Measurements from ENCODE around the gene ZFHX2.

ZFHX2 gene

GRCh38 chr14:23524954-23525353 is 26.6 kb downstream of the ZFHX2 start:
- TF ChIP-seq POLR2AphosphoS5 (IDR thresholded peaks at IDR 0.05; ENCODE audit: low read depth, low read length) (no peak), FOXP2 (optimal IDR thresholded peaks at IDR 0.05; ENCODE audit: borderline replicate concordance, extremely low read depth, extremely low read length, insufficient read depth) (no peak), REST (IDR thresholded peaks at IDR 0.05; ENCODE audit: insufficient read depth in 1 of 2, low read depth in 2 of 2, low read length in 2 of 2) (no peak), TAF1 (IDR thresholded peaks at IDR 0.05; ENCODE audit: borderline replicate concordance, insufficient read depth, low read length) (no peak), SIN3A (IDR thresholded peaks at IDR 0.05; ENCODE audit: borderline replicate concordance, insufficient read depth, low read length) (no peak)

- no peak for TF ChIP-seq REST (IDR thresholded peaks at IDR 0.05; ENCODE audit: insufficient read depth in 1 of 2, low read depth in 2 of 2, low read length in 2 of 2)
- no peak for TF ChIP-seq TAF1 (IDR thresholded peaks at IDR 0.05; ENCODE audit: borderline replicate concordance, insufficient read depth, low read length)
Measured at GRCh38 chr14:23523229-23524016, 28.1 kb downstream of the ZFHX2 start.

GRCh38 chr14:23522643-23523198 is 28.8 kb downstream of the ZFHX2 start:
- TF ChIP-seq FOXP2 (optimal IDR thresholded peaks at IDR 0.05; ENCODE audit: borderline replicate concordance, extremely low read depth, extremely low read length, insufficient read depth) (no peak), POLR2AphosphoS5 (IDR thresholded peaks at IDR 0.05; ENCODE audit: low read depth, low read length) (no peak), SIN3A (IDR thresholded peaks at IDR 0.05; ENCODE audit: borderline replicate concordance, insufficient read depth, low read length) (no peak), REST (IDR thresholded peaks at IDR 0.05; ENCODE audit: insufficient read depth in 1 of 2, low read depth in 2 of 2, low read length in 2 of 2) (no peak), TAF1 (IDR thresholded peaks at IDR 0.05; ENCODE audit: borderline replicate concordance, insufficient read depth, low read length) (no peak)

- TF ChIP-seq TAF1 (IDR thresholded peaks at IDR 0.05; ENCODE audit: borderline replicate concordance, insufficient read depth, low read length) (no peak), POLR2AphosphoS5 (IDR thresholded peaks at IDR 0.05; ENCODE audit: low read depth, low read length) (no peak), SIN3A (IDR thresholded peaks at IDR 0.05; ENCODE audit: borderline replicate concordance, insufficient read depth, low read length) (no peak), REST (IDR thresholded peaks at IDR 0.05; ENCODE audit: insufficient read depth in 1 of 2, low read depth in 2 of 2, low read length in 2 of 2) (no peak), FOXP2 (optimal IDR thresholded peaks at IDR 0.05; ENCODE audit: borderline replicate concordance, extremely low read depth, extremely low read length, insufficient read depth) (no peak)
Measured at GRCh38 chr14:23521785-23522640, 29.6 kb downstream of the ZFHX2 start.
